VCaP (cell line): ENCODE results near the gene EPHB2.
"Not testable (repeated sequence)": the region's sequence is repeated elsewhere in the genome, so short reads cannot be mapped to it uniquely, and the experiment has no call there.

ENCODE experiments used
- H3K27ac ChIP-seq: fragments of 450-650 bp; 2 replicates; pipeline ENCODE4 v1.5.1; 2017
- CTCF ChIP-seq: fragments of 450-650 bp; conservative IDR thresholded peaks from 2 replicates; pipeline ENCODE4 v1.5.1; 2017; ENCODE audit warnings: mild to moderate bottlenecking, moderate library complexity

EPHB2 gene

GRCh38 chr1:22941257-22941656, 230.6 kb downstream of the EPHB2 start:
- no peak for TF ChIP-seq CTCF
- H3K27ac ChIP-seq = no peak overlapping the region

GRCh38 chr1:22944346-22945055, 233.9 kb downstream of the EPHB2 start:
- no peak for TF ChIP-seq CTCF
- H3K27ac ChIP-seq = no peak overlapping the region

GRCh38 chr1:22945171-22945570, 234.5 kb downstream of the EPHB2 start:
- H3K27ac ChIP-seq = not testable (repeated sequence)

GRCh38 chr1:22949822-22950331, 239.2 kb downstream of the EPHB2 start:
- no peak for TF ChIP-seq CTCF
- H3K27ac ChIP-seq = no peak overlapping the region

GRCh38 chr1:22951796-22952195, 241.2 kb downstream of the EPHB2 start:
- TF ChIP-seq CTCF = no peak
- no peak overlapping the region for H3K27ac ChIP-seq

GRCh38 chr1:22952694-22953056, 242.0 kb downstream of the EPHB2 start:
- TF ChIP-seq CTCF = no peak
- H3K27ac ChIP-seq = no peak overlapping the region

GRCh38 chr1:22953057-22953739, 242.6 kb downstream of the EPHB2 start:
- TF ChIP-seq CTCF = no peak
- H3K27ac ChIP-seq = no peak overlapping the region

- TF ChIP-seq CTCF = no peak
- H3K27ac ChIP-seq = no peak overlapping the region
Observed at GRCh38 chr1:22953740-22954141, 243.1 kb downstream of the EPHB2 start.
